ENCODE measurements around the gene UCP2.

The UCP2 gene

DNA sequence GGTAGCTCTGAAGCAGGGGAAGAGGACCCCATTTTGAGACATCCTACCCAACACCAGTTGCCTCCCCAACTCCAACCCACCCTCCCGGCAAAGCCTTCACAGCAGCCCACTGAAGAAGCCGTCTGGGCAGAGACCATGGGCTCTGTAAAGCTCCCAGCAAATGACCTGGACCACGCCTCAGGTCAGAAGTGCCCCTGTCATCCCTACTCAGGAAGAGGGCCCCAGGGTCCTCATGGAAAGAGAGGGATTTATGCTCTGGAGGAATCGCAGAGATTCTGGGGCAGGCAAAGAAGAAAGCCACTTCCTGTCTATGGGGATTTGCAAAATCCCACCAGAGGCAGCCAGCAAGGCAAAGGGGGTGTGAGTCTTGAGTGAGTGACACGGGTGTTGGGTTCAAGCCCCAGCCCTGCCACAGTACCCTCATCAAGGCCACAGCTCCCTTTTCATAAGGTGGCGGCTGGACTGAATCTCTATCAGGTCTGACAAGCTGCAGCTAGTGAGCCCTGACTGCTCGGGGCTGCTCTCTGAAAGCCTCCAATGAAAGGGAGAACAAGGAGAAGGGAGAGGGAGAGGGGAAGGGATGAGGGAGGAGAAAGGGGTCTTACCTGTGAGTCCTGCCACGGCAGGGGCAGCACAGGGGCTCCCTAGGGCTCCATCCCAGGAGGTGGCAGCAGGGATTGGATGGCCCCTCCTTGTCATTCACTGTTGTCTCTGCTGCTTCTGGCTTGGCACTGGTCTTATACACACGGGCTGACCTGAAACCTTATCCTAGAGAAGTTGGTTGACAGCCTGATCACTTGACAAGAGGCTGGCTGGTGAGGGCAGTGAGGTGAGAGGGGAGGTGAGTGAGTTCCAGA lies 26.0 kb upstream of the UCP2 start, which contains the start of gene UCP3:
UCP3 (minus strand) TSS at position 713 of the 857 bp plus-strand sequence. CDS start 2,043 bp downstream, outside the sequence.
- TF ChIP-seq, protein P1, sequence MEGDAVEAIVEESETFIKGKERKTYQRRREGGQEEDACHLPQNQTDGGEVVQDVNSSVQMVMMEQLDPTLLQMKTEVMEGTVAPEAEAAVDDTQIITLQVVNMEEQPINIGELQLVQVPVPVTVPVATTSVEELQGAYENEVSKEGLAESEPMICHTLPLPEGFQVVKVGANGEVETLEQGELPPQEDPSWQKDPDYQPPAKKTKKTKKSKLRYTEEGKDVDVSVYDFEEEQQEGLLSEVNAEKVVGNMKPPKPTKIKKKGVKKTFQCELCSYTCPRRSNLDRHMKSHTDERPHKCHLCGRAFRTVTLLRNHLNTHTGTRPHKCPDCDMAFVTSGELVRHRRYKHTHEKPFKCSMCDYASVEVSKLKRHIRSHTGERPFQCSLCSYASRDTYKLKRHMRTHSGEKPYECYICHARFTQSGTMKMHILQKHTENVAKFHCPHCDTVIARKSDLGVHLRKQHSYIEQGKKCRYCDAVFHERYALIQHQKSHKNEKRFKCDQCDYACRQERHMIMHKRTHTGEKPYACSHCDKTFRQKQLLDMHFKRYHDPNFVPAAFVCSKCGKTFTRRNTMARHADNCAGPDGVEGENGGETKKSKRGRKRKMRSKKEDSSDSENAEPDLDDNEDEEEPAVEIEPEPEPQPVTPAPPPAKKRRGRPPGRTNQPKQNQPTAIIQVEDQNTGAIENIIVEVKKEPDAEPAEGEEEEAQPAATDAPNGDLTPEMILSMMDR (IDR thresholded peaks at IDR 0.05): no peak

- TF ChIP-seq, protein P1 (IDR thresholded peaks at IDR 0.05): no peak
Observed at GRCh38 chr11:74007691-74008372, 25.2 kb upstream of the UCP2 start.

- TF ChIP-seq, protein P1 (IDR thresholded peaks at IDR 0.05): no peak
Observed at GRCh38 chr11:74006743-74007304, 24.2 kb upstream of the UCP2 start.

GRCh38 chr11:74005721-74006517 lies 23.3 kb upstream of the UCP2 start:
- TF ChIP-seq, protein P1 (IDR thresholded peaks at IDR 0.05): no peak

- TF ChIP-seq, protein P1 (IDR thresholded peaks at IDR 0.05): no peak
Observed at GRCh38 chr11:74004759-74005615, 22.3 kb upstream of the UCP2 start.

GRCh38 chr11:74004046-74004695 lies 21.5 kb upstream of the UCP2 start:
- TF ChIP-seq, protein P1 (IDR thresholded peaks at IDR 0.05): no peak
